ENCODE data around the gene SPHK2.

Gene SPHK2

DNA sequence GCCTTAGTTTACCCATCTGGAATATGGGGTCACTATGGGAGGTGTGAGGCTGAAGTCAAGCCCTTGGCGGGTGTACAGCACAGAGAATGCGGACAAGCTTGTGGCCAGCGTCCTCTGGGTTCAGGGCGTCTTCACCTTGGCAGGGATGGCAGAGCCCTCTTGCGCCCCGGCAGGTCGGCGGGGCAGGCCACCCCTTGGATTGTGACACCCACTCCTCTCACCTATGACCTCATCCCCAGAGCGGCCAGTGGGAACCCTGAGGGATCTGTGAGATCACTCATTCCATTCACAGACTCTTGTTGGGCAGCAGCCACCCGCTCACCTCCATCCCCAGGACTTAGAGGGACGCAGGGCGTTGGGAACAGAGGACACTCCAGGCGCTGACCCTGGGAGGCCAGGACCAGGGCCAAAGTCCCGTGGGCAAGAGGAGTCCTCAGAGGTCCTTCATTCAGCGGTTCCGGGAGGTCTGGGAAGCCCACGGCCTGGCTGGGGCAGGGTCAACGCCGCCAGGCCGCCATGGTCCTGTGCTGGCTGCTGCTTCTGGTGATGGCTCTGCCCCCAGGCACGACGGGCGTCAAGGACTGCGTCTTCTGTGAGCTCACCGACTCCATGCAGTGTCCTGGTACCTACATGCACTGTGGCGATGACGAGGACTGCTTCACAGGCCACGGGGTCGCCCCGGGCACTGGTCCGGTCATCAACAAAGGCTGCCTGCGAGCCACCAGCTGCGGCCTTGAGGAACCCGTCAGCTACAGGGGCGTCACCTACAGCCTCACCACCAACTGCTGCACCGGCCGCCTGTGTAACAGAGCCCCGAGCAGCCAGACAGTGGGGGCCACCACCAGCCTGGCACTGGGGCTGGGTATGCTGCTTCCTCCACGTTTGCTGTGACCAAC, 12.6 kb upstream of the SPHK2 start, which contains the start of gene SPACA4:
Gene SPACA4, plus strand, starts transcription at position 280 of the 896 bp plus-strand sequence. Its CDS starts 237 bp downstream, at position 517.
- no peaks in the 10 kb centered on the region for H3K36me3 ChIP-seq (ENCODE audit: insufficient read depth, low read length)
- no peaks in the 10 kb centered on the region for H3K27me3 ChIP-seq (ENCODE audit: insufficient read depth, low read length)
- 94% methylated on average over 39 of the region's 39 CpGs for WGBS
- no peak within 1 kb of the TSS for H3K4me3 ChIP-seq (ENCODE audit: low read length)
- H3K4me1 ChIP-seq (ENCODE audit: insufficient read depth, low read length) = no peaks in the 10 kb centered on the region
- no peaks in the 10 kb centered on the region for H3K9me3 ChIP-seq (ENCODE audit: insufficient read depth, low read depth, low read length)
- H3K27ac ChIP-seq (ENCODE audit: low read depth, low read length) = no peak within 1 kb of the TSS
- no peak within 1 kb of the TSS for H3K9ac ChIP-seq (ENCODE audit: low read depth, low read length)

GRCh38 chr19:48607359-48607755, 11.9 kb upstream of the SPHK2 start:
- no peaks in the 10 kb centered on the region for H3K4me1 ChIP-seq (ENCODE audit: insufficient read depth, low read length)
- no peaks in the 10 kb centered on the region for H3K9me3 ChIP-seq (ENCODE audit: insufficient read depth, low read depth, low read length)
- H3K9ac ChIP-seq (ENCODE audit: low read depth, low read length) = no peak overlapping the region
- H3K36me3 ChIP-seq (ENCODE audit: insufficient read depth, low read length) = no peaks in the 10 kb centered on the region
- H3K4me3 ChIP-seq (ENCODE audit: low read length) = no peak overlapping the region
- H3K27me3 ChIP-seq (ENCODE audit: insufficient read depth, low read length) = no peaks in the 10 kb centered on the region
- 94% methylated on average over 7 of the region's 7 CpGs for WGBS
- H3K27ac ChIP-seq (ENCODE audit: low read depth, low read length) = no peak overlapping the region

DNA sequence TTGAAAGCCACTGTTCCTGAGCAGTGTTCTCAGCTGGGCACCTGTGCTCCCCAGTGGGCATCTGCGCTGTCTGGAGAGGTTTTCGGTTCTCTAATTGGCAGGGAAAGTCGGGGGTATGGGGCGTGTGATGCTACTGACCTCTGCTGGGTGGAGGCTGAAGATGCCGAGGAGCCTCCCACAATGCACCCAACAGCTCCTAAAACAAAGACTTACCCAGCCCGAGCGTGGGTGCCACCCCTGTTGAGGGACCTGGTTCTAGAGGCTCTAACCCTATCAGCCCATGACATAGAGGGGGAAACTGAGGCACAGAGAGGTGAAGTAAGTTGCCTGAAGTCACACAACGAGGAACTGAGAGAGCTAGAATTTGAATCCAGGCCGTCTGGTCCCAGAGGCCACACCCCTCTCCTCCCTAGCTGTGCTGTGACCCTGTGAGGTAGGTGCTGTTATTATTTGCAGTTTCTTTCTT, 10.5 kb upstream of the SPHK2 start:
- H3K4me1 ChIP-seq (ENCODE audit: insufficient read depth, low read length) = no peaks in the 10 kb centered on the region
- no peaks in the 10 kb centered on the region for H3K9me3 ChIP-seq (ENCODE audit: insufficient read depth, low read depth, low read length)
- 71% methylated on average over 6 of the region's 9 CpGs for WGBS
- H3K27me3 ChIP-seq (ENCODE audit: insufficient read depth, low read length) = no peaks in the 10 kb centered on the region
- H3K9ac ChIP-seq (ENCODE audit: low read depth, low read length) = no peak overlapping the region
- no peak overlapping the region for H3K4me3 ChIP-seq (ENCODE audit: low read length)
- no peaks in the 10 kb centered on the region for H3K36me3 ChIP-seq (ENCODE audit: insufficient read depth, low read length)
- H3K27ac ChIP-seq (ENCODE audit: low read depth, low read length) = no peak overlapping the region

DNA sequence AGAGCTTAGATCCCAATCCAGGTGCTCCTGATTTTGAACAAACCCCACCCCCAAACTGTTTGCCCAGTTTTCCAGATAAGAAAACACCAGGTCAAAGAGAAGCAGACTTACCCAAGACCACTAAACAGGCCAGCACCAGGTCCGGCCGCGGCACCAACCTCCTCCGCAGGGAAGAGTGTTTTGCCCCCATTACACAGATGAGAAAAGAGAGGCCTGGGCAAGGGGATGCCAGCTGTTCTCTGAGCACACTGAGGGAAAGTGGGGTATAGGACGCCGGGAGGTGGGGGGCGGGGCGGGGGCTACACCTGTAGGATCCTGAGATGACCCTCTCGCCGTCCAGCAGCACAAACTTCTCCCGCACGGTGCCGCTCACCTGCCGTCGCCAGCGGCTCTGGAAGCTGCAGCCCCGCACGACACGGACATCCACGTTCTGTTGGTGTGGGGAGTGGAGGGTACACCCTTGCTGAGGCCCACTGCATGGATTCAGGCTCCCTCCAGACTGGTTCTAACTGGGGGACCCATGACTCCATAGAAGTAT, 9.7 kb upstream of the SPHK2 start:
- Histone ChIP-seq H3K27me3 (ENCODE audit: insufficient read depth, low read length) (no peaks in the 10 kb centered on the region), H3K27ac (ENCODE audit: low read depth, low read length) (no peak overlapping the region), H3K4me3 (ENCODE audit: low read length) (no peak overlapping the region), H3K36me3 (ENCODE audit: insufficient read depth, low read length) (no peaks in the 10 kb centered on the region), H3K9ac (ENCODE audit: low read depth, low read length) (no peak overlapping the region), H3K9me3 (ENCODE audit: insufficient read depth, low read depth, low read length) (no peaks in the 10 kb centered on the region), H3K4me1 (ENCODE audit: insufficient read depth, low read length) (0 out of 2 replicates have a peak, but pooled peaks cover under 1% of the 10 kb centered on the region)
- 95% methylated on average over 20 of the region's 20 CpGs for WGBS

DNA sequence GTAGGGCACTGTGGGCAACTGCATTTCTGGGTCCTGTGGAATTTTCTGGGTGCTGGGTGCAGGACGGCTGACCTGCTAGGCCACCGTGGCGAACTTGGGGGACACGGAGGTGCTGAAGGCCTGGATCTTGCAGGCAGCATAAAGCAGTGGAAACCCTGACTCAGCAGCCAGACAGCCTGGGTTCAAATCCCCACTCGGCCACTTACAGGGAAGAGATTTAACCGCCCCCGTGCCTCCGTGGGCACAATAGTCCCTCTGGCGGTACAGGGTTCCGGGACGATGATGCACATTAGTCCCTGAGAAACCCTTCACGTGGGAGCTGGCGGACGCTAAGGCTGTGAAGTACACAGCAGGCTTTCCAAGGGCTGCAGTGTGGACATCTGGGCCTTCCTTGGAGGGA, 7.4 kb upstream of the SPHK2 start:
- Histone ChIP-seq H3K27me3 (ENCODE audit: insufficient read depth, low read length) (no peaks in the 10 kb centered on the region), H3K9ac (ENCODE audit: low read depth, low read length) (no peak overlapping the region), H3K27ac (ENCODE audit: low read depth, low read length) (no peak overlapping the region), H3K4me3 (ENCODE audit: low read length) (no peak overlapping the region), H3K9me3 (ENCODE audit: insufficient read depth, low read depth, low read length) (no peaks in the 10 kb centered on the region), H3K36me3 (ENCODE audit: insufficient read depth, low read length) (peaks cover 19% of the 10 kb centered on the region), H3K4me1 (ENCODE audit: insufficient read depth, low read length) (peaks cover 23% of the 10 kb centered on the region)
- 93% methylated on average over 14 of the region's 14 CpGs for WGBS

GRCh38 chr19:48613024-48613851, 6.1 kb upstream of the SPHK2 start:
- Histone ChIP-seq H3K9me3 (ENCODE audit: insufficient read depth, low read depth, low read length) (no peaks in the 10 kb centered on the region), H3K4me1 (ENCODE audit: insufficient read depth, low read length) (peaks cover 33% of the 10 kb centered on the region), H3K36me3 (ENCODE audit: insufficient read depth, low read length) (peaks cover 33% of the 10 kb centered on the region), H3K27me3 (ENCODE audit: insufficient read depth, low read length) (no peaks in the 10 kb centered on the region), H3K9ac (ENCODE audit: low read depth, low read length) (peak overlapping the region; percentile 84; the same call in 1 of the 2 replicates), H3K4me3 (ENCODE audit: low read length) (no peak overlapping the region), H3K27ac (ENCODE audit: low read depth, low read length) (no peak overlapping the region; the same call in 1 of the 2 replicates)
- WGBS = 96% methylated on average over 39 of the region's 39 CpGs

DNA sequence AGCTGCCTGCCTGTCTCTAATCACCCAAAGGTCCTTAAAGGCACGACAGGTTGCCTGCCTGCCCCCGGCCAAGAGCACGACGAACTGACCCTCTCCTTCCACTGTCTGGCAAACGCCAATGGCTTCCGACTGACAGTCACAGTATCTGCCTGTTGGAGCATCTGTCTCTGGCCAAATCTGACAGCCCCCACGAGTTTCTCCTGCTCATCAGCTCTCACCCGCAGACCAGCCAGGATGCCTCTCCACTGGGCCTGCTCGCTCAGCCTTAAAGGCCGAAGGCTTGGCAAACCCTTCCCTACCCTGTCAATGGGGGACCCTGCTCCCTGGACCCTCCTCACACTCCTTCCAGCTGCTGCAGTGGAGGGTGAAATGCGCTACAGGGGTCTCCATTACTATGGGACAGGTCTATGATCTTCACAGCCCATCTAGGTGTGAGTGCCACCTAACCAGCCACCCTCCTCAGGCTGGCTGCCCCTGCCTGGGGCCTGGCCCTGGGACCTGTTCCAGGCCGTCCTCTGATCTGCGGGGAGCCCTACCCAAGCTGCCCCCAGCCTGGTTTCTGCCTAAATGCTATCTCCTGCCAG, 5.4 kb upstream of the SPHK2 start:
- Histone ChIP-seq H3K9ac (ENCODE audit: low read depth, low read length) (peak overlapping the region; percentile 84), H3K27ac (ENCODE audit: low read depth, low read length) (peak overlapping the region; percentile 99), H3K36me3 (ENCODE audit: insufficient read depth, low read length) (peaks cover 35% of the 10 kb centered on the region), H3K4me1 (ENCODE audit: insufficient read depth, low read length) (peaks cover 33% of the 10 kb centered on the region), H3K4me3 (ENCODE audit: low read length) (no peak overlapping the region), H3K9me3 (ENCODE audit: insufficient read depth, low read depth, low read length) (no peaks in the 10 kb centered on the region), H3K27me3 (ENCODE audit: insufficient read depth, low read length) (no peaks in the 10 kb centered on the region)
- WGBS = 90% methylated on average over 13 of the region's 13 CpGs

GRCh38 chr19:48614436-48615230, 4.7 kb upstream of the SPHK2 start, which contains the start of gene FAM83E:
FAM83E (minus strand) TSS chr19:48615076; CDS start chr19:48613372, 1,704 bp downstream.
- peaks cover 35% of the 10 kb centered on the region for H3K36me3 ChIP-seq (ENCODE audit: insufficient read depth, low read length)
- H3K4me1 ChIP-seq (ENCODE audit: insufficient read depth, low read length) = peaks cover 33% of the 10 kb centered on the region
- no peaks in the 10 kb centered on the region for H3K27me3 ChIP-seq (ENCODE audit: insufficient read depth, low read length)
- peak within 1 kb of the TSS; percentile 99 for H3K27ac ChIP-seq (ENCODE audit: low read depth, low read length)
- H3K9ac ChIP-seq (ENCODE audit: low read depth, low read length) = peak within 1 kb of the TSS; percentile 84
- no peaks in the 10 kb centered on the region for H3K9me3 ChIP-seq (ENCODE audit: insufficient read depth, low read depth, low read length)
- peak within 1 kb of the TSS; percentile 38 for H3K4me3 ChIP-seq (ENCODE audit: low read length)
- WGBS = 29% methylated on average over 30 of the region's 31 CpGs

GRCh38 chr19:48615231-48616040, 3.9 kb upstream of the SPHK2 start:
- WGBS = 80% methylated on average over 17 of the region's 19 CpGs
- H3K4me3 ChIP-seq (ENCODE audit: low read length) = peak overlapping the region; percentile 38
- peaks cover 35% of the 10 kb centered on the region for H3K36me3 ChIP-seq (ENCODE audit: insufficient read depth, low read length)
- peak overlapping the region; percentile 99 for H3K27ac ChIP-seq (ENCODE audit: low read depth, low read length)
- no peaks in the 10 kb centered on the region for H3K27me3 ChIP-seq (ENCODE audit: insufficient read depth, low read length)
- H3K4me1 ChIP-seq (ENCODE audit: insufficient read depth, low read length) = peaks cover 37% of the 10 kb centered on the region
- no peaks in the 10 kb centered on the region for H3K9me3 ChIP-seq (ENCODE audit: insufficient read depth, low read depth, low read length)
- peak overlapping the region; percentile 84 for H3K9ac ChIP-seq (ENCODE audit: low read depth, low read length)
